Measurements from ENCODE around the gene SGCA. TPM values are rescaled to one million over a fixed set of nuclear protein-coding genes. Genes with fewer than 3 reads are reported as not detected.

The SGCA gene
- total RNA-seq, 1 donor from 2014 or later = not detected

DNA sequence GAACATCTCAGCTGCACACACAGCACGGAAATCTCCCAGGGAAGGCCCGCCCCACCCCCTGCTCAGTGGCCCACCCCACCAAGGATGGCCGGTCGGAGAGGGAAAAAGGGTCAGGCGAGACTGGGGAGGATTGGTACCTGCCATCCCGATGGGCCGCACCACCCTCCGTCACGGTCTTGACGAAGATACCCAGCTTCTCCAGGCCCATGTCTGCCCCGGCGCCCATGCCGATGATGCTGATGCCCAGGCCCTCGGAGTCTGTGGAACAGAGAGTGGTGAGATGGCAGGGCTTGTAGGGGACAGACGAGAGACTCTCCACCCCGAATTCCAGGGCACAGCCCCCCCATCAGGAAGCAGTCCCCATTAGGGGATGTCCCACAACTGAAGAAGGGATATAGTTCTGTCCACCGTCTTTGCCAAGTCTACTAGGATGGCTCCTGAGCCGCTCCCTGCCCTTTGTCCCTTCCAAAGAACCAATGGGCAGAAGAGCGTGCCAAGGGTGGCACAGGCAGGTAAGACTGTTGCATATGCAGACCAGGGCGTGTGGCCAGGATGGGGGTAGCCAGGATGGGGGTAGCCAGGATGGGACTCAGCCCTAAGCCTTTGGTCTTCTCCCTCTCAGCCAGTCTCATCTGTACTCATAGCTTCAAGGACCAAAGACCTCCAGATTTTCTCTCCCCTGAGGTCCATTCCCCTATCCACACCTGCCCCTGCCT lies 22.2 kb upstream of the SGCA start:
- Mint-ChIP-seq H3K4me3 (ENCODE audit: unreplicated experiment) (peak overlapping the region; percentile 84), H3K9me3 (ENCODE audit: unreplicated experiment) (no peaks in the 10 kb centered on the region), H3K36me3 (ENCODE audit: low read depth, unreplicated experiment) (peaks cover 57% of the 10 kb centered on the region), H3K27ac (ENCODE audit: unreplicated experiment) (peak overlapping the region; percentile 54), H3K4me1 (ENCODE audit: unreplicated experiment) (peaks cover 86% of the 10 kb centered on the region), H3K27me3 (ENCODE audit: unreplicated experiment) (peaks cover 29% of the 10 kb centered on the region)
- no peak for DNase-seq (ENCODE audit: low spot score)
- TF ChIP-seq, protein P1, sequence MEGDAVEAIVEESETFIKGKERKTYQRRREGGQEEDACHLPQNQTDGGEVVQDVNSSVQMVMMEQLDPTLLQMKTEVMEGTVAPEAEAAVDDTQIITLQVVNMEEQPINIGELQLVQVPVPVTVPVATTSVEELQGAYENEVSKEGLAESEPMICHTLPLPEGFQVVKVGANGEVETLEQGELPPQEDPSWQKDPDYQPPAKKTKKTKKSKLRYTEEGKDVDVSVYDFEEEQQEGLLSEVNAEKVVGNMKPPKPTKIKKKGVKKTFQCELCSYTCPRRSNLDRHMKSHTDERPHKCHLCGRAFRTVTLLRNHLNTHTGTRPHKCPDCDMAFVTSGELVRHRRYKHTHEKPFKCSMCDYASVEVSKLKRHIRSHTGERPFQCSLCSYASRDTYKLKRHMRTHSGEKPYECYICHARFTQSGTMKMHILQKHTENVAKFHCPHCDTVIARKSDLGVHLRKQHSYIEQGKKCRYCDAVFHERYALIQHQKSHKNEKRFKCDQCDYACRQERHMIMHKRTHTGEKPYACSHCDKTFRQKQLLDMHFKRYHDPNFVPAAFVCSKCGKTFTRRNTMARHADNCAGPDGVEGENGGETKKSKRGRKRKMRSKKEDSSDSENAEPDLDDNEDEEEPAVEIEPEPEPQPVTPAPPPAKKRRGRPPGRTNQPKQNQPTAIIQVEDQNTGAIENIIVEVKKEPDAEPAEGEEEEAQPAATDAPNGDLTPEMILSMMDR (IDR thresholded peaks at IDR 0.05; ENCODE audit: unreplicated experiment) = no peak

DNA sequence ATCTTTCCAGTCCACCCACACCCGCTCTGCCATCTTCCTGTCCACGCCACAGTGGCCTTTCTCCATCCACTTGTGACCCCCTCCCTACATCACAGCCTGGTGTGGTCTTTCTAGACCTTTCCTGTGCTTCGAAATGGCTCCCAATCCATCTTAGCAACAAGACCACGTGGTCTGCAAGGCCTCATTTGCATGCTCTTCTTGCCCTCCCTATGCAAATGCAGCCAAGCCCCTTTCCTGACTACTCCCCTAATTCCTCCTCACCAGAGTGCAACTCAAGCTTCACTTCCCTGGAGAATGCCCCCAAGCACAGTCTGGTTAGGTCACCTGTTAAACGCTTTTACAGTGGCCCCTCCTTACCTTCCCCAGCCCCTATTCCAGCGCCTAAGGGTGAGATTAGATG lies 21.4 kb upstream of the SGCA start:
- DNase-seq (ENCODE audit: low spot score) = no peak
- Mint-ChIP-seq H3K9me3 (ENCODE audit: unreplicated experiment) (no peaks in the 10 kb centered on the region), H3K4me3 (ENCODE audit: unreplicated experiment) (peak overlapping the region; percentile 84), H3K27me3 (ENCODE audit: unreplicated experiment) (peaks cover 27% of the 10 kb centered on the region), H3K36me3 (ENCODE audit: low read depth, unreplicated experiment) (peaks cover 51% of the 10 kb centered on the region), H3K4me1 (ENCODE audit: unreplicated experiment) (peaks cover 85% of the 10 kb centered on the region), H3K27ac (ENCODE audit: unreplicated experiment) (peak overlapping the region; percentile 54)
- TF ChIP-seq, protein P1 (IDR thresholded peaks at IDR 0.05; ENCODE audit: unreplicated experiment) = no peak

DNA sequence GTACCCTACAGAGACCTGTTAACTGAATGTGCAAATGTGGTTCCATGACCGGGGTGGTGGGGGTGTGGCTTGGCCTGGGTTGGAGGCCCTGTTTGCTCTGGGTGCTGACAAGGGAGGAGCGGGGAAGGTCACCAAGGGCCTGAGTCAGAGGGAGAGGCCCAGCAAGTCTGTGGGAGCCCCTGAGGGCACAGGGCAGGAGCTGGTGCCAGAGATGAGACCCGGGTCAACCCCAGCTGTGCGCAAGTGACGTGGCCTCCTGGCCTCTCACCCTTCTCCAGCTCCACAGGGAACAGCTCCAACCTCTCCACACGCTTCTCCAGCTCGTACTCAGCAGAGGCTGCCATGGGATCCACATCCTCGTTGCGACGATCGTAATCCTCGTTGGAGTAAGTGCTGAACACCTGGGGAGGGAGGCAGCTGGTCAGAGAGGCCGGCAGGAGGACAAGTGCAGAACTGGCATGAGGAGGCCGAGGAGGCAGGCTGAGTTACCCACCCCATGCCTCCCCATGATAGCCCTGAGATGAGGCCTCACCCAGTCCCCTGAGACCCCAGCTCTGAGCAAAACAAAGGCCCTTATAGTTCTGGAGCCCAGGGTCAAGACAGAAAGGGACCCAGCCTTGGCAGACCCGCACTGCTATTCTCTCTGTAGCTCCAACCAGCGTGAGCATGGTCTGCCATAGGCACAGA lies 20.8 kb upstream of the SGCA start:
- peak overlapping the region; percentile 84 for H3K4me3 Mint-ChIP-seq (ENCODE audit: unreplicated experiment)

DNA sequence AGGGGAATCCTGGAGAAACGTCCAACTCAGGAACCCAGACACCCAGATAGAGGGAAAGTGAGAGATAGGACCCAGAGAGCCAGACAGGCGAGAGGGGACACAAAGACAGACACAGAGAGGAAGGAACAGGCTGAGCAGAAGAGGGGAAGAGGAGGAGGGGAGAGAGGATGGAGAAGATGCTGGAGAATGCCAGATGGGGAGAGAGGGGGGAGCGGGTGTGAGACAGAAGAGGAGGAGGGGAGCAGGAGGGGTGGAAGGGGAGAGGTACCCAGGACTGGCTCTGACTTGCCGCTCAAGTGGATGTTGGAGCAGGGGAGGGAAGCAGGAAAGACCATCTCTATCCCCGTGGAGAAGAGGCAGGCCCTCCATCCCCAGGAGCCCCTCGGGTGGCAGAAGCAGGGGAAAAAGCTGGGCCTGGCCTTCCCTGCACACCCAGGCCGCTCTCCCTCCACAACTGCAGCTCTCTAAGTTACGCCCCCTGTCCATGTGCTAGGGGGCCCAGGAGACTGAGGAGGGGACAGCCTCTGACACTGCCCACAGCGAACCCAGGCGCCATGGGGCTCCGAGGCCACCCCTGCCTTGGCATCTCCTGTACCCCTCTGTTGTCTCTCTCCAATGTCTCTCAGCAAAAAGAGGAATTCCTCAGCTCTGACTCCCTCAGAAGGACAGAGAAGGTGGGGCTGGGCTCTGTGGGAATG lies 20.1 kb upstream of the SGCA start:
- Mint-ChIP-seq H3K4me3 (ENCODE audit: unreplicated experiment) (peak overlapping the region; percentile 70), H3K27me3 (ENCODE audit: unreplicated experiment) (peaks cover 26% of the 10 kb centered on the region), H3K36me3 (ENCODE audit: low read depth, unreplicated experiment) (peaks cover 42% of the 10 kb centered on the region), H3K4me1 (ENCODE audit: unreplicated experiment) (peaks cover 72% of the 10 kb centered on the region), H3K9me3 (ENCODE audit: unreplicated experiment) (no peaks in the 10 kb centered on the region), H3K27ac (ENCODE audit: unreplicated experiment) (peak overlapping the region; percentile 3)
- no peak for DNase-seq (ENCODE audit: low spot score)
- TF ChIP-seq, protein P1 (IDR thresholded peaks at IDR 0.05; ENCODE audit: unreplicated experiment) = no peak

More for the DNA sequence above, 20.8 kb upstream of the SGCA start:
- H3K27me3 Mint-ChIP-seq (ENCODE audit: unreplicated experiment) = peaks cover 26% of the 10 kb centered on the region
- peaks cover 79% of the 10 kb centered on the region for H3K4me1 Mint-ChIP-seq (ENCODE audit: unreplicated experiment)
- TF ChIP-seq, protein P1 (IDR thresholded peaks at IDR 0.05; ENCODE audit: unreplicated experiment) = no peak
- H3K9me3 Mint-ChIP-seq (ENCODE audit: unreplicated experiment) = no peaks in the 10 kb centered on the region
- no peak for DNase-seq (ENCODE audit: low spot score)
- H3K36me3 Mint-ChIP-seq (ENCODE audit: low read depth, unreplicated experiment) = peaks cover 45% of the 10 kb centered on the region
- H3K27ac Mint-ChIP-seq (ENCODE audit: unreplicated experiment) = no peak overlapping the region
